GM19193 (cell line): ENCODE measurements around the gene STK24.

Experiments used
- POLR2A ChIP-seq: IDR thresholded peaks from 4 replicates; pipeline ENCODE4 v1.6.1; 2011; ENCODE audit not compliant: insufficient read depth, insufficient read length; ENCODE audit errors: extremely low read depth

STK24 gene

GRCh38 chr13:98527526-98527925 is 49.4 kb downstream of the STK24 start:
- no peak for TF ChIP-seq POLR2A

GRCh38 chr13:98526182-98526512 is 50.8 kb downstream of the STK24 start:
- no peak for TF ChIP-seq POLR2A

- no peak for TF ChIP-seq POLR2A
Observed at GRCh38 chr13:98525456-98526181, 51.3 kb downstream of the STK24 start.

GRCh38 chr13:98524793-98525192 is 52.1 kb downstream of the STK24 start:
- no peak for TF ChIP-seq POLR2A

- TF ChIP-seq POLR2A = no peak
Observed at GRCh38 chr13:98524391-98524790, 52.5 kb downstream of the STK24 start.

- TF ChIP-seq POLR2A = no peak
Observed at GRCh38 chr13:98523455-98524102, 53.3 kb downstream of the STK24 start.

- no peak for TF ChIP-seq POLR2A
Observed at GRCh38 chr13:98522371-98522770, 54.5 kb downstream of the STK24 start.

GRCh38 chr13:98521461-98522247 is 55.3 kb downstream of the STK24 start:
- TF ChIP-seq POLR2A = no peak

- no peak for TF ChIP-seq POLR2A
Observed at GRCh38 chr13:98520674-98521449, 56.0 kb downstream of the STK24 start.

- no peak for TF ChIP-seq POLR2A
Observed at GRCh38 chr13:98519976-98520375, 56.9 kb downstream of the STK24 start.

- no peak for TF ChIP-seq POLR2A
Observed at GRCh38 chr13:98517576-98518310, 59.2 kb downstream of the STK24 start.

GRCh38 chr13:98515818-98516465 is 61.0 kb downstream of the STK24 start:
- no peak for TF ChIP-seq POLR2A

GRCh38 chr13:98514288-98514687 is 62.6 kb downstream of the STK24 start:
- TF ChIP-seq POLR2A = no peak

- TF ChIP-seq POLR2A = no peak
Observed at GRCh38 chr13:98513837-98514236, 63.1 kb downstream of the STK24 start.
